Neural progenitor cell (in vitro differentiated cells): ENCODE measurements around the gene RASSF4.

ENCODE experiments used
- EZH2phosphoT487 ChIP-seq: fragments of 200-600 bp; sonication (generic); IDR thresholded peaks from 2 replicates; pipeline ENCODE4 v1.6.1; 2017; ENCODE audit warnings: antibody characterized with exemption
- TF ChIP-seq, protein P1 (sequence below): fragments of 200-600 bp; sonication (generic); IDR thresholded peaks from 2 replicates; pipeline ENCODE4 v1.5.1; 2017; ENCODE audit warnings: antibody characterized with exemption, mild to moderate bottlenecking

DNA sequence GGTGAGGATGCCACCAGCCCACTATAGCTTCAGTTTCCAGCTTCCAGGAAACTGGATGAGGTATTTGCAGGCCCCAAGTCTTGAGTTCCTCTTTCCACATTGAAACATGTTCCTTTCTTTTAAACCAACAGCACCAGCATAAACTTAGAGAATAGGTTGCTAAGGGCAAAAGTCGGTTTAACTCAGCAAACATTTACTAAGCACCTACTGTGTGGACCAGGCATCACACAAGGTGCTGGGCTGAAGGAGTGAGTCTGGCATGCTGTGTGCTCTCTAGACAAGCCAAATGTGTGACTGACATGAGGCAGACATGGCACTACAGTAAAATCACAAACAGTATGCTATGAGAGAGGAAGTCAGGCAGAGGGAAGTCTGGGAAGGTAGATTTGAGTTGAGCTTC lies 11.0 kb upstream of the RASSF4 start:
- TF ChIP-seq, protein P1, sequence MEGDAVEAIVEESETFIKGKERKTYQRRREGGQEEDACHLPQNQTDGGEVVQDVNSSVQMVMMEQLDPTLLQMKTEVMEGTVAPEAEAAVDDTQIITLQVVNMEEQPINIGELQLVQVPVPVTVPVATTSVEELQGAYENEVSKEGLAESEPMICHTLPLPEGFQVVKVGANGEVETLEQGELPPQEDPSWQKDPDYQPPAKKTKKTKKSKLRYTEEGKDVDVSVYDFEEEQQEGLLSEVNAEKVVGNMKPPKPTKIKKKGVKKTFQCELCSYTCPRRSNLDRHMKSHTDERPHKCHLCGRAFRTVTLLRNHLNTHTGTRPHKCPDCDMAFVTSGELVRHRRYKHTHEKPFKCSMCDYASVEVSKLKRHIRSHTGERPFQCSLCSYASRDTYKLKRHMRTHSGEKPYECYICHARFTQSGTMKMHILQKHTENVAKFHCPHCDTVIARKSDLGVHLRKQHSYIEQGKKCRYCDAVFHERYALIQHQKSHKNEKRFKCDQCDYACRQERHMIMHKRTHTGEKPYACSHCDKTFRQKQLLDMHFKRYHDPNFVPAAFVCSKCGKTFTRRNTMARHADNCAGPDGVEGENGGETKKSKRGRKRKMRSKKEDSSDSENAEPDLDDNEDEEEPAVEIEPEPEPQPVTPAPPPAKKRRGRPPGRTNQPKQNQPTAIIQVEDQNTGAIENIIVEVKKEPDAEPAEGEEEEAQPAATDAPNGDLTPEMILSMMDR, result no peak
- TF ChIP-seq EZH2phosphoT487, result no peak
